Measurements from ENCODE around the gene ARHGEF1.

ARHGEF1 gene, protein sequence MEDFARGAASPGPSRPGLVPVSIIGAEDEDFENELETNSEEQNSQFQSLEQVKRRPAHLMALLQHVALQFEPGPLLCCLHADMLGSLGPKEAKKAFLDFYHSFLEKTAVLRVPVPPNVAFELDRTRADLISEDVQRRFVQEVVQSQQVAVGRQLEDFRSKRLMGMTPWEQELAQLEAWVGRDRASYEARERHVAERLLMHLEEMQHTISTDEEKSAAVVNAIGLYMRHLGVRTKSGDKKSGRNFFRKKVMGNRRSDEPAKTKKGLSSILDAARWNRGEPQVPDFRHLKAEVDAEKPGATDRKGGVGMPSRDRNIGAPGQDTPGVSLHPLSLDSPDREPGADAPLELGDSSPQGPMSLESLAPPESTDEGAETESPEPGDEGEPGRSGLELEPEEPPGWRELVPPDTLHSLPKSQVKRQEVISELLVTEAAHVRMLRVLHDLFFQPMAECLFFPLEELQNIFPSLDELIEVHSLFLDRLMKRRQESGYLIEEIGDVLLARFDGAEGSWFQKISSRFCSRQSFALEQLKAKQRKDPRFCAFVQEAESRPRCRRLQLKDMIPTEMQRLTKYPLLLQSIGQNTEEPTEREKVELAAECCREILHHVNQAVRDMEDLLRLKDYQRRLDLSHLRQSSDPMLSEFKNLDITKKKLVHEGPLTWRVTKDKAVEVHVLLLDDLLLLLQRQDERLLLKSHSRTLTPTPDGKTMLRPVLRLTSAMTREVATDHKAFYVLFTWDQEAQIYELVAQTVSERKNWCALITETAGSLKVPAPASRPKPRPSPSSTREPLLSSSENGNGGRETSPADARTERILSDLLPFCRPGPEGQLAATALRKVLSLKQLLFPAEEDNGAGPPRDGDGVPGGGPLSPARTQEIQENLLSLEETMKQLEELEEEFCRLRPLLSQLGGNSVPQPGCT

DNA sequence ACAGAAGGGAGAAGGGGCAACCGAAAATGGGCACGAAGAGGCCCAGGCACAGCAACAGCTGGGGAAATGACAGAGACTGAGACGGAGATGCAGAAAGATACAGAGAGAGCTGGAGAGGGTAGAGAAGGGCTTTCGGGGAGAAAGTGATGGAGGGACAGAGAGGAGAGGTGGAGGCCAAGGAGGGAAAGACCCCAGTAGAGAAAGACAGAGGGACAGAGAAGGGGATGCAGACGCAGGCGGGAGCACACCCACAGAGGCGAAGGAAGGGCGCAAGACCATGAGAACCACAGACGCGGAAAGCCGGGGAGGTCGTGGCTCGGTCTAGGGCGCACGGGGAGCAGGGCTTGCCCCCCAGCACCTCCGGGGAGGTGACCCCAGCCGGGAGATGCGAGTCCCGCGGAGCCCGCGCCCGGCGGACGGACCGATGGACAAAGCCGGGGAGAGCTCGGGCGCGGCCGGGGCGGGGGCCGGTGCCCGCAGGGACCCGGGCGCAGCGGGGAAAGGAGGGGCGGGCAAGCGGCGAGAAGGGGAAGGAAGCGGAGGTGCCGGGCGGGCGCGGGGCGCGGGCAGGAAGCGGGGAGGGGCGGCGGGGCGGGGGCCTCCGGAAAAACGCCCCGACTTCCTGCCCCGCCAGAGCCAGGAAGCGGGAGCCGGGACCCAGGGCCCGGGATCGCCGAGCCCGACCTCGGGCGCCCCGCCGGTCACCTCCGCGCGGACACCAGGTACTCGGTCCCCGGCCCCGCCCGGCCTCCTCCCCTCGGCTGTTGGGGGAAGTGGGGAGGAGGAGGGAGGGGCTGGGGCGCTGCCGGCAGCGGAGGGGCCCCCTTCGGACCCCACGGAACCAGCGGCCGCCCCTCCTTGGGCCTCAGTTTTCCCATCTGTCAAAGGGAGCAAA is at the start of gene ARHGEF1:
Gene ARHGEF1, plus strand, starts transcription at position 617 of the 895 bp plus-strand sequence. CDS start 4,899 bp downstream, outside the sequence.
- DNase-seq (ENCODE audit: low read depth) = peak; percentile 69
- peak within 1 kb of the TSS; percentile 91 for H3K4me3 ChIP-seq (ENCODE audit: low read depth, low read length)
- TF ChIP-seq, protein P1, sequence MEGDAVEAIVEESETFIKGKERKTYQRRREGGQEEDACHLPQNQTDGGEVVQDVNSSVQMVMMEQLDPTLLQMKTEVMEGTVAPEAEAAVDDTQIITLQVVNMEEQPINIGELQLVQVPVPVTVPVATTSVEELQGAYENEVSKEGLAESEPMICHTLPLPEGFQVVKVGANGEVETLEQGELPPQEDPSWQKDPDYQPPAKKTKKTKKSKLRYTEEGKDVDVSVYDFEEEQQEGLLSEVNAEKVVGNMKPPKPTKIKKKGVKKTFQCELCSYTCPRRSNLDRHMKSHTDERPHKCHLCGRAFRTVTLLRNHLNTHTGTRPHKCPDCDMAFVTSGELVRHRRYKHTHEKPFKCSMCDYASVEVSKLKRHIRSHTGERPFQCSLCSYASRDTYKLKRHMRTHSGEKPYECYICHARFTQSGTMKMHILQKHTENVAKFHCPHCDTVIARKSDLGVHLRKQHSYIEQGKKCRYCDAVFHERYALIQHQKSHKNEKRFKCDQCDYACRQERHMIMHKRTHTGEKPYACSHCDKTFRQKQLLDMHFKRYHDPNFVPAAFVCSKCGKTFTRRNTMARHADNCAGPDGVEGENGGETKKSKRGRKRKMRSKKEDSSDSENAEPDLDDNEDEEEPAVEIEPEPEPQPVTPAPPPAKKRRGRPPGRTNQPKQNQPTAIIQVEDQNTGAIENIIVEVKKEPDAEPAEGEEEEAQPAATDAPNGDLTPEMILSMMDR (IDR thresholded peaks at IDR 0.05; ENCODE audit: low read depth, low read length) = no peak
- TF ChIP-seq POLR2A (IDR thresholded peaks at IDR 0.05; ENCODE audit: extremely low read depth, insufficient read length) (no peak), MYC (IDR thresholded peaks at IDR 0.05; ENCODE audit: low read depth, low read length) (no peak)
- TF ChIP-seq, protein P2, sequence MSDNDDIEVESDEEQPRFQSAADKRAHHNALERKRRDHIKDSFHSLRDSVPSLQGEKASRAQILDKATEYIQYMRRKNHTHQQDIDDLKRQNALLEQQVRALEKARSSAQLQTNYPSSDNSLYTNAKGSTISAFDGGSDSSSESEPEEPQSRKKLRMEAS (IDR thresholded peaks at IDR 0.05; ENCODE audit: low read depth, low read length) = no peak

DNA sequence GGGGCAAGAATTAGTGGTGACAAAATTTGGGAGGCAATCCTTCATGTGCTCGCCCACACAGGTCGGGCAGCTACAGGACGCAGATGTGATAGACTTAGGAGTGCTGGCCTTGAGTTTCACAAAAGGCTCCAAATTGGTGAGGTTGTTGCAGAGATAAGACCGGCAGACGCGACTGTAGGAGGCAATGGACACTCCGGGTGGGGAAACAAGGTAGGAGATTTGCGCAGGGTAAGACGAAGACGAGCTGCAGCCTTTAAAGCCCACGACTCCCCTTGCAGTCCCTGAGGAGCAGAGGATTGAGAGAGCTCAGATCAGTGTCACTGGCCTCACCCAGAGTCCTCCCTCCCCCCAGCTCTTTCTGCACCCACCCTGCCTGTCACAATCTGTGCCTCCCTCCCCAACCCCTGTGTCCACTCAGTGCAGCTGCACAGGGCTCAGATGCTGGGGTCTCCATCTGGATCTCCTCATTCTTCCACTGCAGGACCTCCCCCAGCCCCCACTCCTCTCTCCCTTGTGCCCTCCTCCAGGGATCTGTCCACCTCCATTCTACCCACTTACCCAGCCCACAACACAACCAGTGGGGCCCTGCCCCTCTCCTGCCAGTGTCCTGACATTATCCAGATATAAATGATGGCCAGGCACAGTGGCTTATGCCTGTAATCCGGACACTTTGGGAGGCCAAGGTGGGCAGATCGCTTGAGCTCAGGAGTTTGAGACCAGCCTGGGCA is 44.8 kb upstream of the ARHGEF1 start:
- no peak overlapping the region for H3K4me3 ChIP-seq (ENCODE audit: low read depth, low read length)
- no peak for TF ChIP-seq POLR2A (IDR thresholded peaks at IDR 0.05; ENCODE audit: extremely low read depth, insufficient read length)
- TF ChIP-seq, protein P1 (IDR thresholded peaks at IDR 0.05; ENCODE audit: low read depth, low read length) = no peak
- TF ChIP-seq, protein P2 (IDR thresholded peaks at IDR 0.05; ENCODE audit: low read depth, low read length) = no peak
- no peak for TF ChIP-seq MYC (IDR thresholded peaks at IDR 0.05; ENCODE audit: low read depth, low read length)
- no peak for DNase-seq (ENCODE audit: low read depth)

DNA sequence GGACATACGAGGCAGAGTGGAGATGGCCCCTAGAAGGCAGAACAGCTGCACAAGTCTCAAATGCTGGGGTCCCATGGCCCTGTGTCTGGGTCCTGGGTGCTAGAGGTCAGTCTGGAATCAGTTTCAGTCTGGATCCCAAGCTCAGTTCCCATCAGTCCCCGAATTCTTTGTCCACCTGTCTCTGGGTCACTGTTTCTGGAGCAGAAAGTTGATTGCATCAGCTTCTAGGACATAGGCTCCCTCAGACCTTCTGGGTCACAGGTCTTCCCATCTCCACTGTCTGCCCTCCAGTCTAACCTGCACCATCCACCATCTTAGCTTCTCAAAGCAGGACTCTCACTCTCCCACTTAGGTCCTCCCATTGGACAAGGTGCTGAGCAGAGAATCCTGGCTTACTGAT is 43.8 kb upstream of the ARHGEF1 start:
- TF ChIP-seq MYC (IDR thresholded peaks at IDR 0.05; ENCODE audit: low read depth, low read length) (no peak), POLR2A (IDR thresholded peaks at IDR 0.05; ENCODE audit: extremely low read depth, insufficient read length) (no peak)
- TF ChIP-seq, protein P2 (IDR thresholded peaks at IDR 0.05; ENCODE audit: low read depth, low read length) = no peak
- TF ChIP-seq, protein P1 (IDR thresholded peaks at IDR 0.05; ENCODE audit: low read depth, low read length) = no peak
- DNase-seq (ENCODE audit: low read depth) = no peak

DNA sequence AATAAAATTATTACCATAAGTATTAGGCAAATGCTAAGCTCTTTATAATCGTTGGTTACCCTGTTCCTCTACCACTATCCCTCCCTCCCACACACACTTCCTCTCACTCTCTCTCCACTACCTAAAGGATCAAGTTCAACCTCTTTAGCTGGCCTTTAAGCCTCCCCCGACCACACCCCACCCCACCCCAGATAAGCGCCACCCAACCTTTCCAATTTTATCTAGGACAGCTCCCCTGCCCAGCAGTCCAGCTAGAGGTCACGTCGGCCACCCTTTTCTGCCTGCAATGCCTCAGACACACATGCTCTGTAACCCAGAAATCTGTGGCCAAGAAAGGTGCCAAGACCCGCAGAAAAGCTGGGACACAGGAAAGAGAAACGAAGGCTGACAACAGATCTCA is 39.6 kb upstream of the ARHGEF1 start:
- DNase-seq (ENCODE audit: low read depth) = no peak
- TF ChIP-seq, protein P1 (IDR thresholded peaks at IDR 0.05; ENCODE audit: low read depth, low read length) = no peak
- TF ChIP-seq, protein P2 (IDR thresholded peaks at IDR 0.05; ENCODE audit: low read depth, low read length) = no peak
- no peak for TF ChIP-seq MYC (IDR thresholded peaks at IDR 0.05; ENCODE audit: low read depth, low read length)
- no peak for TF ChIP-seq POLR2A (IDR thresholded peaks at IDR 0.05; ENCODE audit: extremely low read depth, insufficient read length)

More for the DNA sequence above, 43.8 kb upstream of the ARHGEF1 start:
- no peak overlapping the region for H3K4me3 ChIP-seq (ENCODE audit: low read depth, low read length)

More for the DNA sequence above, 39.6 kb upstream of the ARHGEF1 start:
- no peak overlapping the region for H3K4me3 ChIP-seq (ENCODE audit: low read depth, low read length)
